Stimulated activated CD4-positive, alpha-beta T cell treated with anti-CD3 and anti-CD28 coated beads, Interleukin-12 subunit alpha, Interleukin-12 subunit beta, amount 100 ng/mL, for 4 hours (primary cell): ENCODE data around the gene MYH11.
"Not testable (repeated sequence)": the region's sequence is repeated elsewhere in the genome, so short reads cannot be mapped to it uniquely, and the experiment has no call there.

Source experiments
- DNase-seq: peaks from one replicate; pipeline ENCODE4 v3.0.0-alpha.2; 2020

The MYH11 gene

DNA sequence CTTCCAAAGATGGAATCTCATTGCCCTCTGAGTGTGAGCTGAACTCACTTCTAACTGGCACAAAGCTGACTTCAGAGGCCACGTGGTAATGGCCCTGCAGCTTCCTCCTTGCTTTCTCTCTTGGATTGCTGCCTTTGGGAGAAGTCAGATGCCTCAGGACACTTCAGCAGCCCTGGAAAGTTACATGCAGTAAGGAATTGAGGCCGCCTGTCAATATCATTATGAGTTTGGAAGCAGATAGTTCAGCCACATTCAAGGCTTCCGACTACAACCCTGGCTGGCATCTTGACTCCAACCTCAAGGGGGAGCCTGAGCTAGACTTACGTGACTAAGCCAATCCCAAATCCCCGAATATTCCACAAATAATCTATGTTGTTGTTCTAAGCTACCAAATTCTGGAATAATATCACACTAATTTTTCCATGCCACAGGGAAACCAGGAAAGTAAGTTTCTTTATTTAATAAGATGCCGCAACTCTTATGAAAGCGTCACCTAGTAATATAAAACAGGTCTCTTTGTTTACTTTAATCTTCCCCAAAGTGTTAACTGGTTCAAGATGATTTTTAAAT lies 18.0 kb upstream of the MYH11 start:
- no peak for DNase-seq

DNA sequence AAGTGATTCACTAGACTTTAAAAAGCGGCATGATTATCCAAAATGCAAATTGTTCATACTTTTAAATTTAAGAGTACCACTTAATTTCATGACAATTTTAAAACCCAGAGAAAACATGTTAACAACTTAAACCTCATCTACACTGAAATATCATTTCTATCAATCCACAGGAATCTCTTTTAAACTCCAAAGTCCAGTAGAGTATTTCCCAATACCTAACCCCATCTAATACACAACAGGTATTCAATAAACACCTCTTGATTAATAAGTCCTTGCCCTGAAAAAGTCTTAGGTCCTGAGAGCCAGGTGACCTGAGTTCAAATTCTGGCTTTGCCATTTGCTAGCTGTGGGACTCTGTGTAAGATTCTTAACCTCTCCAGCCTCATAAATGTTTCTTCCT lies 16.9 kb upstream of the MYH11 start:
- no peak for DNase-seq

DNA sequence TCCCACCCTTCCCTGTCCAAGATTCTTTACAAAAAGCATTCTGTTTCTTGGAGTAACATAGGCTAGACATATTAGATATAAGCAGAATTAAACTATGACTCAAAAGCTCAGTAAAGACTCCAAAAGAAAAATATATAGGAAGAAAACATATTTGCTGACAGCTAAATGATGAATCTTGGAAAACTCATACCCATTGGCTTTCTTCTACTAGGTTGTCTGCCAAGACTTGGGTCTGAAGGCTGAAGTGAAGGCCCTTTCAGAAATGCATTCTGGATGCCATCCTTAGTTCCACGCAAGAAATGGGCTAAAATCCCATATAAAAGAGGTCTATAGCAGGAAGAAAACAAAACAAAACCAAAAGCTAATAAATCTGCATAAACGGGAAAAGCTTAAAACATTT lies 16.5 kb upstream of the MYH11 start:
- DNase-seq: no peak

DNA sequence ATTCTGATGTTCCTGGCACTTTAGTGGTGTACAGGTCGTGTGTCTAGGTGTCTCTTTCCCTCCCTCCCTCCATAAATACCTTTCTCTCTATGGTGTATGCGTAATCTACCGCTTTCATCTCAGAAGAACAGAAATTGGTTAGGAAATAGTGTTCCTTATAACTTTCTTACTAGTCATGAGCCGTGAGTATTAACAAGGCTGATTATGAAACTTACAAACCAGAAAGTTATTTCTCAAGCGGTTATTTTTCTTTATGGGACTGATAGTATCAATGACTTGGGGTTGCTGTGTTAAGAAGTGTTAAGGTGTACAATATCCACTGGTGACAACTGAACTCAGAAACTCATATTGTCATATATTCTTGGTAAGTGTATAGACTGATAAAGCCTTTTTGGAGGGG lies 13.2 kb upstream of the MYH11 start:
- no peak for DNase-seq

DNA sequence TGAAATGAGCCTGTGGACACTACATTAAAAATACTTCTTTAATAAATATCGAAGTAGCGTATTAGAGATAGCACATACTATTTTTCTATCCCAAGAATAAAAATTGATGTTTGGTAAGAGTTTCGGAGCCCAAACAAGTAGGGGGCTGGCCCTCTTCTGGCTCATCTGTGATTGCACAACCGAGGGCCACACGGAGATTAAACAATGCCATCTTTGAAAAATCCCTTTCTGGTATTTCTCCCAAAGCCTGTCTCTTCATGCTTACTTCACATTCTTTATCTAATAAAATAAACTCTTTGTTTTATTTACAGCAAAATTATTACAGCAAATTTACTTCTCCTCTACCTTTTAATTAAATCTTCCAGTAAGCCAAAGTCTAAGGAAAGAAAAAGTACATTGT lies 9.6 kb upstream of the MYH11 start:
- no peak for DNase-seq

DNA sequence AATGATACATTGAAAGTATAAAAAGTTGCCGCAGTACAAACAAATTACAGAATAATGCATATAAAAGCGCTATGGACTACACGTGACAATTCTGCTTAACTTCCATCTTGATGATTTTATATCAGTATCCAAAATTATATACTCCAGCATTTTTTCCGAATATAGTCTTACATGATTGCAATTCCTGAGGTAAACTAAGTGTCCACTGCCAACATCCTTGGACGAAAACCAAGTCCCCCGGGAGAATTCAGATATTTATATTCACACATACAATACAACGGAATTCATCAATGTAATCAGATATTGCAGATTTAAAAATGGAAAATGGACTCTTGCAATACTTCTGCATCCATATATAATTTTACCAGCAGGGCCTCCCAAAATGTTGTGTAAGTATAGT lies 8.9 kb upstream of the MYH11 start:
- no peak for DNase-seq

DNA sequence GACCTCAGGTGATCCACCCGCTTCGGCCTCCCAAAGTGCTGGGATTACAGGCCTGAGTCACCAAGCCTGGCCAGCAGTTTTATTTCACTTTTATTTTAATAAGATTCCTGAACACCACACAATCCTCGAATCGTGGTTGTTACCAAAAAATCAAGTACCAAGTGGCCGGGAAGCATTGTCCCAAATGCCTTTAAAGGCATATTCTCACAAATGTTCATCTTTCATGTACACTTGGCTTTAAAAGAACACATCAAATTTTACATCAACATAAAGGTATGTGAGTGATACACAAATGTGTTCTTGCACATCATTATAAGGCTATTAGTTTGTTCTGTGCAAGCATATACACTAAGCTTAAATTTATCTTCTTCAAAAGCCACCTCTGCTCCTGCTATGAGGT lies 8.1 kb upstream of the MYH11 start:
- DNase-seq: no peak

DNA sequence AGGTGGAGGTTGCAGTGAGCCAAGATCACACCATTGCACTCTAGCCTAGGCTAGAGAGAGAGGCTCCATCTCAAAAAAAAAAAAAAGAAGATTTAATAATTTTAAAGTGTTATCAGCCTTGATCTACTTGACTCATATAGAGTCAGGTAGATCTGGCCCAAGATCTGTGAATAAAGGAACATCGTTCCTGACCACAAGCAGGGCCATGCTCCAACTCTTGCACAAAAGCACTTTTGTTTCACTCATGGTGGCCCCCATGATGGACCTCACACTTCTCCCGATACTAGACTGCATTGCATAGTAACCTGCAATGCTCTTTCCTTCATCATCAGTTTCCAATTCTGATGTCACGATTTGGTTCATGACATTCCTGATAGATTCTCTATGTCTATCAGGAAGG lies 5.2 kb upstream of the MYH11 start:
- DNase-seq: no peak

DNA sequence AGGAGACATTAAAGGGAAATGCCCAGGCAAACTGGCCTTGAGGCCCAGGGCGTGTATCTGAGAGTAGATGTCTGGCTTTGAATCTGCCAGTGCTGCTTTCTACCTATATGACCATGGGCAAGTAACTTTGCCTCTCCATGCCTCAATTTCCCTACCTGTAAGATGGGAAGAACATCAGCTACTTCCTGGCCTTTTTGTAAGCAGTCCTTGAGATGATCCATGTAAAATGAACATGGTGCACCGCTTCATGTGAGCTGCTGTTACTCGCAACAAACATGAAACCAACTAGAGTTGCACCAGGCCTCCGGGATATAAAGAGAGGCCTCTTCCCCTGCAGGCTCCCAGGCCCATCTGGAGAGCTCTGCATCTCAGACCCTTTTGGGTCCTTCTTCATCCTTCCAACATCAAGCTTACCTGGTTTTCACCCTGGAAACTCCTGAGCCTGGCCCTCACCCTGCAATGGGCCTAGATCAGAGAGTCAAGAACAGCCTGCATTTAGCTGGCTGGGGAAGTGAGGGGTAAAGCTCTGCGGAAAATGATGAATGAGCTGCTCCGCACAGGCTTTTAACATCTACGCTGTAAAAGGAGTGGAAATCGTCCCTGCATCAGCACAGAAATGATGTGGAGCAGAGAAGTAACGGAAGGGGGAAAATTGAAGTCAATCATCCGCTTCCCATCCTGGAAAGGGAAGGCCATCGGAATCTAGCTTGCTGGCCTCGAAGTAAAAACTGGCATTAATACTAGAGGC lies 2.3 kb upstream of the MYH11 start:
- no peak for DNase-seq

DNA sequence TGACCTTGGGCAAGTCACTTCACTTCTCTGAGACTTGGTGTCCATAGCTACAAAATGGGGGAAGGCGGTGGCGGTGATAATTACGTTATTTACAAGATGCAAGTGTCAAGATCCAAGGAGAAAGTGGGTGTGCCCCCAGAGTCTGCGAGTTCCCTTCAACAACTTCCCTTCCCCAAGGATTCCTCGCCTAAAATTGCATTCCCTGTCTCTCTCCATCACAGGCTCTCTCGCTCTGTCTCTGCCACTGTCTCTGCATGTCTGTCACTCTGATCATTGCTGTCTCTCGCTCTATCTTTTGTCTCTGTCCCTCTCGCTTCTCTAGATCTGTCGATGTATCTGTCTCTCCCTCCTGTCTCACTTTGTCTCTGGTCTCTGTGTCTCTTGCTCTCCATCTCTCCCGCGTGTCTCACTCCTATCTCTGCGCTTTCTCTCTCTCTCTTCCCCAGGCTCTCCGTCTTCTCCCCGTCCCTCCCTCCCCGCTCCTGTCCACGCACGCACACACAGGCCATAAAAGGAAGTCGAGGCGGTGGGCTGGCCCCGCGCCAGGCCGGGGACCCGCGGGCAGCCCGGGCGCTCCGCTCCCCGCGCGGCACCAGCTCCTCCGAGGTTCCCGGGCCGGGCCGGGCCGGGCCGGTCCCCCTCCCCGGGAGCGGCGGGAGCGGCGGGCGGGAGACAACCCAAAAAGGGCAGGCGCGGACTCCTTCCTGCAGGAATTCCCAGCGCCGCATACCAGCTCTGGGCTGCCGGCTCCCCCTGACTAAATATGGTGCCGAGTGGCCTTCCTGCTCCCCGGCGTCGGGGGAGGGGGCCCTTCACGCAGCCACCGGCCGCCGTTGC lies 1.1 kb upstream of the MYH11 start:
- no peak for DNase-seq

DNA sequence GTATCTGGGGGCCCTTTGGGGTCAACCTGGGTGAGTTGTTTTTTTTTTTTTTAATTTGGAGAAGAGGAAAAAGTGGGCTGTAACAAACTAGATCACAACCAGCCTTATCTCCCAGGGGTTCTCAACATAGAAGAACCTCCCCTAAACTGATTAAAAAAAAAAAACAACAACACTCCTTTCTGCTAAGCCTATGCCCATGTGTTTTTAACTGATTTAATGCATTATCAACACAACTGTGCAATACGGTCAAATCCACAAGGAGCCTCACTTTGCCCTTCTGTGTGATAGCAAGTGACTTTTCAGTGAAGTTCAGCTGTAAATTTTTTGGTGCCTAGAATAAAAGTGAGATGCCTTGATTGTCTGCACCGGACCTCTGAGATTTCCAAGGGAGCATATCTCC lies 646 bp downstream of the MYH11 start:
- no peak for DNase-seq

DNA sequence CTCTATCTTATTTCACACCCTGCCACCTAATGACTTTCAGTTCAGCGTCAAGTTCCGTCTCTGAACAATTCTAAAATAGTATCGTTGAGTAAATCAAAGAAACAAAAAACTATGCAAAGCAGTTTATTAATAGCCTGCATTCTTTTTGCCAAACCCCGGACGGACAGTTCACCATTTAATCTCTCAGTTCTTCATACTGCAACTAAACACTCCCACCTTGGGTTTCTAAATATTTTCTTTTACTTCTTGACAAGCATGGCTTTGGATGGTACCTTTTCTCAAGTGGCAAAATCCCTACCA lies 1.2 kb downstream of the MYH11 start:
- DNase-seq: no peak

DNA sequence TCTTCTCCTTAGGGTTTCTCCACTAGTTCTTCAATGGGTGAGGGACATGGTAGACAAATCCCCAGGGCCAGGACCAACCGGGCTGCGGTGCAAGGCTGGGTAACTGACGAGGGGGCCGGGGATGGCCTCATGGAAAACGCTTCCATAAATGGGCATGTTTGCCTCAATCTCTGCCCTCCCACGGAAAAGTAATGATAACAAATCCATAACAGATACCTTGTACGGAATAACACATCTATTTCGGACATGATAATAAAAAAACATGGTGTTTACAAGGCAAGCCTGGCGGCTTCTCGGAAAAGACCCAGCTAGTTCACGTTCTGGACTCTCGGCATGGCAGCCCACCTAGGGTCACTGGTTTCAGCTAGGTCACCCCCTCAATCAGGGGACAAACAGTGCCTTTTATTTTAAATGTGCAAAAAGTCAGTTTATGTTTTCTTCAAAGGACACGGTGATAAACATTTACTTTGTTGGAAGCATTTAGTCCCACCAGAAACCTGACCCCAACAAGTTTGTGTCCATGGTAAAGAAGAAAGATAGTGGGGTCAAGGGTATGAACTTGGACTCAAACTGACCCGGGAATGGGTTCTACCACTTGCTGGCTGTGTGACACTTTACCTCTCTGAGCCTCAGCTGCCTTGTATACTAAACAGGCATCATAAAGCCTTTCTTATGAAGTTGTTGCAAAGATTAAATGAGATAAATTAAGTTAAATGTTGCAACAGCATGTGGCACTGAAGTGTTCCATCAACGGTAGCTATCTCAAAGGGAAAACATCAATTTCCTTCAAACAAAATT lies 1.7 kb downstream of the MYH11 start:
- no peak for DNase-seq

DNA sequence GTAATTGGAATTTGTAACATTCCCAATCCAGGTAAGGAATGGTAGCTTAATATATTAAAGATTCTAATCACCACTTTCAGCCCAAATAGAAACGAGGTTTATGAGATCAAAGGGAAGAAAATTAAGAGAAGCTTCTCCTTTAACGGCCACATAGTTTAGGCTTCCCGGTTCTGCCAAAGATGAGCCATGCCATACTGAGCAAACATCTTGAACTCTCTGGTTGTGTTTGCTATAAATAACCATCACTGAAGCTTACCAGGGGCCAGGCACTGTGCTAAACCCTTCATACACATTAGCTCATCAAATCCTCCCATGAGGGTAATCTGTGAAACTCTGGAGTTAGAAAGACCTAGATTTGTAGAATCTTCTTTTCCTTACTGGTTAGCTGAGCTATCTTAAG lies 2.8 kb downstream of the MYH11 start:
- no peak for DNase-seq

DNA sequence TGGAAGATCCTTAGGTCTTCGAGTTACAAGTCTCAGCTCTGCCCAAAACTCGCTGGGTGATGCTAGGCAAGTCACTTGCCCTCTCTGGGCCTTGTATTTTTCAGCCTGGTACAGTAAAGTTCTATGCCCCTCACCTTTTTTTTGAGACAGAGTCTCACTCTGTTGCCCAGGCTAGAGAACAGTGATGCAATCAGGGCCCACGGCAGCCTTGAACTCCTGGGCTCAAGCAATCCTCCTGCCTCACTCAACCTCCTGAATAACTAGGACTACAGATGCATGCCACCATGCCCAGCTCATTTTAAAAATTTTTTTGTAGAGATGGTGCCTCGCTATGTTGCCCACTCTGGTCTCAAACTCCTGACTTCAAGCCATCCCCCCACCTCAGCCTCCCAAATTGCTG lies 3.8 kb downstream of the MYH11 start:
- no peak for DNase-seq

DNA sequence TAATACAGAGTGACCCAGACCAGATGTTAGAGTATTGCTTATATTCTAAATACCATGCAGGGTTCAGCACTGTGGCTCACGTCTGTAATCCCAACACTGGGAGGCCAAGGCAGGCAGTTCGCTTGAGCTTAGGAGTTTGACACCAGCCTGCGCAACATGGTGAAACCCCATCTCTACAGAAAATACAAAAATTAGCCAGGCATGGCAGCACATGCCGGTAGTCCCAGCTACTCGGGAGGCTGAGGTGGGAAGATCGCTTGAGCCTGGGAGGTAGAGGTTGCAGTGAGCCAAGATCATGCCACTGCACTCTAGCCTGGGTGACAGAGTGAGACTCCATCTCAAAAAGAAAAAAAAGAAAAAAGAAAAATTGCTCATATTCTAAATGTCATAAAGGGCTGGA lies 6.3 kb downstream of the MYH11 start:
- DNase-seq: not testable (repeated sequence)

DNA sequence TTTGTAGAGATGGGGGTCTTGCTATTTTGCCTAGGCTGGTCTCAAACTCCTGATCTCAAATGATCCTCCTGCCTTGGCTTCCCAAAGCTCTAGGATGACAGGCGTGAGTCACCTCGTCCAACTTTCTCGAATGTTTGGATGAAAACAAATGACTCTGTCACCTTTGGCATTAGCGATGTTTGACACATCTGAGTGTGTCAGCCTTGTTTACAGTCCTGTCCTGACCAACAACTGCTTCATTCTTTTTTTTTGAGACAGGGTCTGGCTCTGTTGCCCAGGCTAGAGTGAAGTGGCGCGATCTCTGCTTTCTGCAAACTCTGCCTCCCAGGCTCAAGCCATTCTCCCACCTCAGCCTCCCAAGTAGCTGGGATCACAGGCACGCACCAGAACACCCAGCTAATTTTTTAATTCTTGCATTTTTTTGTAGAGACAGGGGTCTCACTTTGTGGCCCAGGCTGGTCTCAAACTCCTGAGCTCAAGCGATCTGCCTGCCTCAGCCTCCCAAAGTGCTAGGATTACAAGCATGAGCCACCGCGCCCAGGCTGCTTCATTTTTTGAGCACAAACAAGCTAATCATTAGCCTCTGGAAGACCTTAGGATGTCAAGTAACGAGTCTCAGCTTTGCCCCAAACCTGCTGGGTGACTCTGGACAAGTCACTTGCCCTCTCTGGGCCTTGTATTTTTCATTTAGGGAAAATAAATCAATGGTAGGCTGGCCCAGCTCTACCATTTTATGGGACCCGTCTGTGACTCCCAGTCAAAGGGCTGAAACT lies 7.4 kb downstream of the MYH11 start:
- DNase-seq: no peak

DNA sequence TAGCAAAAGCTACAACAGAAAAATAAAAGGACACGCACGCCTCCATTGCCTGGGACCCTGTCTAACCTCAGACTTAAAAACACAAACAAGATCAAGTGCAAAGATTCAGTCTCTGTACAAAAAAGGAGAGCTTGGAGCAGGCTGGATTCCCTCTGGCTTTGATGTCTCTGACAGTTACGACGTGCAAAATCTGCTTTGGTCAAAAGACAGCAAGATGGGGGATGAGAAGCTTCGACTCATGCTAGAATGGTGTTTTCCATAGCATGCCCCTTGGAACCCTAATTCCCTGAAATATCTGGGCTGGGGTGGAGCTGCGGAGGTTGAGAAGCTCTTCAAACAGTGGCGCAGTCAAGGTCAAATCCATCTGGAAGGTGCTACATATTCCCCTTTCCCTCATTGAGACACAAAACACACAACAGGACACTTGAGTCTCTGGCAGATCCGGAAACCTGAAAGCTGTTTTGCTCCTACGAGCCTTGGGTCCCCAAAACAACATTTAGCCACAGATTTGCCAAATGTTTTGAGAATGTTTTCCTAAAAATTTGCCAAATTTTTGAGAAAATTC lies 9.1 kb downstream of the MYH11 start:
- no peak for DNase-seq

DNA sequence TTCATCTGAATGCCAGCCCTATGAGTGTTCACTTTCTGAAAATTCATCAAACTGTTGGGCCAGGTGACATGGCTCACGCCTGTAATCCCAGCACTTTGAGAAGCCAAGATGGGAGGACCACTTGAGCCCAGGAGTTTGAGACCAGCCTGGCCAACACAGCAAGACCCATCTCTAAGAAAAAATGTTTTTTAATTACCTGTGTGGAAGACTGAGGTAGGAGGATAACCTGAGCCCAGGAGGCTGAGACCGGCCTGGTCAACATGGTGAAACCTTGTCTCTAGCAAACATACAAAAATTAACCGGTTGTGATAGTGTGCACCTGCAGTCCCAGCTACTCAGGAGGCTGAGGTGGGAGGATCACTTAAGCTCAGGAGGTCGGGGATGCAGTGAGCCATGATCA lies 10.3 kb downstream of the MYH11 start:
- DNase-seq: no peak

DNA sequence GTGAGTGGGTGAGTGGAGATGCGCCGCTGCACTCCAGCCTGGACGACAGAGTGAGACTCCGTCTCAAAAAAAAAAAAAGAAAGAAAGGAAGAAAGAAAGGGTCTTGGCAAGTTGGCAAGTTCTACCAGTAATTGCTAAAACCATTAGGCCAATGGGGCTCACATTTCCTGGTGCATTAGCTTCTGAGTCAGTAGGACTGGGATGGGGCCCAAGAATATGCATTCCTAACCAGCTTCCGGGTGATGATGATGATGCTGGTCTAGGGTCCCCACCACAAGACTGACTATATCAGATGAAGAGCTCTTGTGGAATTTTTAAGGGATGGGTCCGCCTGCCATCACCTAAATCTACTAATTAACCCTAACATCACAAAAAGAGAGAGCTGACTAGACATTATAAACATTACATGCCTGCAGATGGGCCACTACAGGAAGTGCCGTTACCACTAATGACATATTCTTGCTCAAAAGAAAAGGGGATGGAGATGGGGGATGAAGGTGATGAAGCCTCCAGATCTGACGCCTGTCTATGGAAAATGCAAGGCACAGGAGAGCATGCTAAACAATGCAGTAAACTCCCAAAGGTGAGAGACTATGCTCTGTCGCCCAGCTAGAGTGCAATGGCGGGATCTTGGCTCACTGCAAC lies 13.1 kb downstream of the MYH11 start:
- DNase-seq: no peak

DNA sequence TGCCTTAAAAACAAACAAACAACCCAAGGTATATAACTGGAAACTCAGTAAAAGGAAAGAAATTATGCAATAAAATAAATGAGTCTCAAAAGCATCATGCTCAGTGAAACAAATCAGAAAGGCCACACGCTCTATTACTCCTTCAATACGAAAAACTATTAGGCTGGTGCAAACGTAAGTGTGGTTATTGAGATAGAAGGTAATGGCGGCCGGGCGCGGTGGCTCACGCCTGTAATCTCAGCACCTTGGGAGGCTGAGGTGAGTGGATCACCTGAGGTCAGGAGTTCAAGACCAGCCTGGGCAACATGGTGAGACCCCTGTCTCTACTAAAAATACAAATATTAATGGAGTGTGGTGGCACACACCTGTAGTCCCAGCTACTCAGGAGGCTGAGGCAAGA lies 17.6 kb downstream of the MYH11 start:
- DNase-seq: not testable (repeated sequence)

DNA sequence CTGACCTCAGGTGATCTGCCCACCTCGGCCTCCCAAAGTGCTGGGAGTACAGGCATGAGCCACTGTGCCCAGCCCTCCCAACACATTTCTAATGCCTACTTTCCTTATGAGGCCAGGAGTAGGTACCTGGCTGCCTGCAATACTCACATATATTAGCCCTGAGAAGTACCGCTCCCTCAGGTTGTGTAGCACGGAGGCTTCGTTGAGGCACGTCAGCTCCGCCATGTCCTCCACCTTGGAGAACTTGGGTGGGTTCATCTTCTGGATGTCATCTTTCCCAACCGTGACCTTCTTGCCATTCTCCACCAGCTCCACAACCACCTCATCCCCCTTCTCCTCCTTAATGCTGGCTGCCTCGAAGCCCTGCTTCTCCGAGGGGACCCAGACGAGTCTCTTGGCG lies 19.1 kb downstream of the MYH11 start:
- no peak for DNase-seq
